HepG2 (cell line): Measurements from ENCODE around the gene PIK3R5. TPM values are rescaled to one million over a fixed set of nuclear protein-coding genes. Genes with fewer than 3 reads are reported as not detected.

ENCODE experiments used
- ATAC-seq: fragments of 200-7000 bp; cut with Tn5 transposase; 3 replicates; pipeline ENCODE4 v1.9.1; 2020; ENCODE audit warnings: mild to moderate bottlenecking, moderate library complexity
- BruUV-seq: library from RNA; stranded (reverse); fragments of 400-500 nt; replicated peaks from 2 replicates; lab custom pipeline; 2021; lab: Mats Ljungman, UMichigan
- CTCF ChIA-PET: fragments of 300-600 bp; formaldehyde crosslinking; extraction: SDS; loops from one replicate; lab custom pipeline; 2021; ENCODE audit warnings: low total read pairs, inconsistent platforms, low intra/inter-chr PET ratio; lab: Yijun Ruan, JAX
- POLR2A ChIA-PET: fragments of 350-600 bp; sonication (Branson Sonifier 250); formaldehyde crosslinking; loops from one replicate; lab custom pipeline; 2020; ENCODE audit warnings: antibody characterized with exemption, inconsistent platforms; lab: Yijun Ruan, JAX
- DNase-seq: peaks from one replicate; pipeline ENCODE4 v3.0.0-alpha.2; 2015; ENCODE audit warnings: low spot score
- FAIRE-seq: peaks from 3 replicates; lab custom pipeline; 2011; peaks lifted over from hg19 to GRCh38; lab: Jason Lieb, UNC
- H2AFZ ChIP-seq: one replicate; pipeline ENCODE4 v1.6.1; 2011; ENCODE audit warnings: low read length, inconsistent platforms
- H3K27ac ChIP-seq: fragments of 300-600 bp; 3 replicates; pipeline ENCODE4 v1.8.0; 2011; ENCODE audit warnings: mixed run types, mild to moderate bottlenecking, mixed read lengths, low read length, inconsistent platforms; ENCODE audit not compliant: insufficient read depth; ENCODE audit errors: extremely low read length
- H3K27me3 ChIP-seq, 2 experiments: fragments of 200-600 bp in 1 of 2; 2 replicates in 1 of 2; 3 replicates in 1 of 2; pipeline versions ENCODE4 v1.6.0 to v1.8.0; 2011; ENCODE audit warnings: low read length in 2 of 2, mild to moderate bottlenecking in 2 of 2, moderate library complexity in 2 of 2, inconsistent platforms in 1 of 2; ENCODE audit not compliant: insufficient read depth in 2 of 2, control insufficient read depth in 1 of 2
- H3K36me3 ChIP-seq, 2 experiments: fragments of 200-600 bp in 1 of 2; replicated peaks in 1 of 2; 2 replicates in 1 of 2; 3 replicates in 1 of 2; pipeline versions ENCODE4 v1.5.1 to v1.8.0; 2011; ENCODE audit warnings: low read length in 2 of 2, inconsistent platforms in 1 of 2; ENCODE audit not compliant: insufficient read depth in 2 of 2, control insufficient read depth in 1 of 2
- H3K4me1 ChIP-seq: 2 replicates; pipeline ENCODE4 v1.5.1; 2012; ENCODE audit warnings: low read length, inconsistent platforms; ENCODE audit not compliant: insufficient read depth
- H3K4me2 ChIP-seq: 2 replicates; pipeline ENCODE4 v1.6.0; 2011; ENCODE audit warnings: low read depth, low read length, inconsistent platforms
- H3K4me3 ChIP-seq, 3 experiments: fragments of 200-600 bp in 1 of 3; sonication (generic), shearing (Covaris generic) in 1 of 3; replicated peaks in 1 of 3; 2 replicates each; pipeline ENCODE4 v1.5.1; 2011 to 2016; ENCODE audit warnings: low read length in 3 of 3, inconsistent platforms in 2 of 3, low read depth in 2 of 3, mild to moderate bottlenecking in 2 of 3, control low read depth in 1 of 3, mixed read lengths in 1 of 3; ENCODE audit not compliant: insufficient read depth in 1 of 3
- H3K79me2 ChIP-seq: one replicate; pipeline ENCODE4 v1.6.1; 2011; ENCODE audit warnings: low read length, inconsistent platforms; ENCODE audit not compliant: insufficient read depth
- H3K9ac ChIP-seq: 2 replicates; pipeline ENCODE4 v1.6.0; 2011; ENCODE audit warnings: mild to moderate bottlenecking, low read depth, low read length, inconsistent platforms; ENCODE audit not compliant: insufficient read depth
- H3K9me3 ChIP-seq: 2 replicates; pipeline ENCODE4 v1.5.1; 2012; ENCODE audit warnings: mild to moderate bottlenecking, low read length
- H4K20me1 ChIP-seq: 2 replicates; pipeline ENCODE4 v1.6.0; 2011; ENCODE audit warnings: inconsistent platforms, mild to moderate bottlenecking, low read length, moderate library complexity; ENCODE audit not compliant: insufficient read depth
- ARNTL ChIP-seq: sonication (generic); formaldehyde crosslinking; IDR thresholded peaks from 2 replicates; pipeline ENCODE4 v1.4.0; 2020; ENCODE audit warnings: mild to moderate bottlenecking, missing genetic modification reagents
- BCL6 ChIP-seq: IDR thresholded peaks from 2 replicates; pipeline ENCODE4 v1.6.1; 2016; ENCODE audit warnings: missing genetic modification reagents, missing compliant biosample characterization
- EED ChIP-seq: sonication (generic); formaldehyde crosslinking; IDR thresholded peaks from 2 replicates; pipeline ENCODE4 v1.5.0; 2020; ENCODE audit warnings: mild to moderate bottlenecking, missing genetic modification reagents
- KMT2B ChIP-seq: IDR thresholded peaks from 2 replicates; pipeline ENCODE4 v1.6.1; 2016; ENCODE audit warnings: missing genetic modification reagents, missing compliant biosample characterization
- NFKBIZ ChIP-seq: IDR thresholded peaks from 2 replicates; pipeline ENCODE4 v1.6.1; 2018; ENCODE audit warnings: missing genetic modification reagents, missing compliant biosample characterization
- RFX3 ChIP-seq: IDR thresholded peaks from 2 replicates; pipeline ENCODE4 v1.6.1; 2016; ENCODE audit warnings: missing biosample characterization, missing genetic modification reagents
- ZBTB7A ChIP-seq: sonication (generic); formaldehyde crosslinking; IDR thresholded peaks from 2 replicates; pipeline ENCODE4 v1.8.0; 2022; ENCODE audit warnings: mild to moderate bottlenecking, missing genetic modification reagents
- ZNF136 ChIP-seq: sonication (generic); formaldehyde crosslinking; IDR thresholded peaks from 2 replicates; pipeline ENCODE4 v1.8.1; 2022; ENCODE audit warnings: low read depth, mild to moderate bottlenecking, moderate library complexity, missing genetic modification reagents
- ZNF143 ChIP-seq: sonication (generic); formaldehyde crosslinking; IDR thresholded peaks from 2 replicates; pipeline ENCODE4 v1.4.0; 2020; ENCODE audit warnings: missing genetic modification reagents
- ZNF431 ChIP-seq: sonication (generic); formaldehyde crosslinking; IDR thresholded peaks from 2 replicates; pipeline ENCODE4 v1.9.0; 2022; ENCODE audit warnings: missing genetic modification reagents, low read depth, mild to moderate bottlenecking, borderline replicate concordance
- ZNF569 ChIP-seq: sonication (generic); formaldehyde crosslinking; IDR thresholded peaks from 2 replicates; pipeline ENCODE4 v1.5.0; 2020; ENCODE audit warnings: mild to moderate bottlenecking, missing genetic modification reagents, moderate library complexity, borderline replicate concordance
- ZSCAN31 ChIP-seq: sonication (generic); formaldehyde crosslinking; IDR thresholded peaks from 2 replicates; pipeline ENCODE4 v1.5.0; 2020; ENCODE audit warnings: low read depth, mild to moderate bottlenecking, missing genetic modification reagents
- WGBS: methylation state at CpG from one replicate; pipeline ENCODE4 v1.1.6; 2017; ENCODE audit warnings: low lambda C conversion rate; 5-methylcytosine and 5-hydroxymethylcytosine counted together
- in situ Hi-C: cut with HindIII; loops from 2 replicates; pipeline ENCODE4 v1.10.0; 2017; ENCODE audit warnings: low pct_unique_long_range_greater_than_20kb; ENCODE audit not compliant: extremely low pct_ligation_motif_present
- intact Hi-C: fragments of 100-400 bp; cut with micrococcal nuclease; formaldehyde crosslinking; loops from one replicate; pipeline ENCODE4 v1.10.0; 2022; ENCODE audit not compliant: unreplicated experiment
- polyA plus RNA-seq, 8 experiments: library from polyadenylated mRNA; depleted of rRNA in 3 of 8; stranded (reverse) in 7 of 8; unstranded in 1 of 8; fragments of >200 nt; fragmentation: Illumina TruSeq in 4 of 8; extraction: Trizol in 4 of 8; gene quantifications; 2 replicates each; pipeline versions ENCODE4 v1.2.1 to v1.2.3, GENCODE V29; 2011 to 2016; ENCODE audit warnings: low read depth in 4 of 8, missing spikeins in 1 of 8, mixed read lengths in 1 of 8; ENCODE audit not compliant: insufficient read depth in 1 of 8
- total RNA-seq, 5 experiments: library from RNA; depleted of rRNA; stranded (reverse); fragments of >200 nt; fragmentation: Illumina TruSeq; extraction: Trizol; gene quantifications; 2 replicates each; pipeline ENCODE4 v1.2.3, GENCODE V29; 2016; ENCODE audit warnings: low read depth in 1 of 5
- TF ChIP-seq, protein P1 (sequence below): IDR thresholded peaks from 2 replicates; pipeline ENCODE4 v1.6.1; 2016; ENCODE audit warnings: missing compliant biosample characterization, missing genetic modification reagents, borderline replicate concordance
- TF ChIP-seq, protein P2 (sequence below): sonication (generic); formaldehyde crosslinking; conservative IDR thresholded peaks from 2 replicates; pipeline ENCODE4 v1.4.0; 2020; ENCODE audit warnings: missing genetic modification reagents
- TF ChIP-seq, protein P3 (sequence below): sonication (generic); formaldehyde crosslinking; IDR thresholded peaks from 2 replicates; pipeline ENCODE4 v1.8.0; 2022; ENCODE audit warnings: missing genetic modification reagents, low read depth, mild to moderate bottlenecking, borderline replicate concordance
- TF ChIP-seq, protein P4 (sequence below): IDR thresholded peaks from 2 replicates; pipeline ENCODE4 v1.4.0; 2020; ENCODE audit warnings: mild to moderate bottlenecking, missing genetic modification reagents

PIK3R5 gene
- total and polyA plus RNA-seq, 2 of the 13 experiments (the other 11 are each of a cell fraction or from before 2014, with no cell fraction given), result not detected

DNA sequence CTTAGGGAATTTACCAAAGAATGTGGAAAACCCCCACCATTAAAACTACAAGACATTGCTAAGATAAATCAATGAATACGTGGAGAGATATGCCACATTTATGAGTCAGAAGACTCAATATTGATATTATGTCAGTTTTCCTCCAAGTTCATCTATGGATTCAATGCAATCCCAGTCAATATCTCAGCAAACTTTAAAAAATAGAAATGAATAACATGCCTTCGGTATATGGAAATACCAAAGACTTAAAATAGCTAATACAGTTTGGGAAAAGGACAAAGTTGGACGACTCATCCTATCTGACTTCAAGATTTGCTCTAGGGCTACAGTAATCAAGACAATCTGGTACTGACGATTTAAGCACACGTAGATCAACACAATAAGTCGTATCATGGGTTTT lies 31.2 kb downstream of the PIK3R5 start:
- ATAC-seq, result no peak
- Histone ChIP-seq H3K4me3 (no peak overlapping the region), H3K4me2 (no peak overlapping the region), H3K27ac (no peak overlapping the region), H3K4me1 (no peaks in the 10 kb centered on the region), H4K20me1 (no peaks in the 10 kb centered on the region), H2AFZ (no peak overlapping the region), H3K9me3 (no peaks in the 10 kb centered on the region), H3K36me3 (no peaks in the 10 kb centered on the region), H3K79me2 (no peaks in the 10 kb centered on the region), H3K9ac (no peak overlapping the region), H3K27me3 (peaks cover 0 to 5% of the 10 kb centered on the region in 2 experiments; a peak in 2 of 5 replicates)
- FAIRE-seq, result no peak
- ChIA-PET POLR2A (no interaction called here), CTCF (no interaction called here)
- TF ChIP-seq ZNF569 (CRISPR knock-in tag) (no peak), ZNF143 (CRISPR knock-in tag) (no peak), ZNF431 (CRISPR knock-in tag) (no peak), EED (no peak), KMT2B (CRISPR knock-in tag) (no peak), ARNTL (CRISPR knock-in tag) (no peak), ZNF136 (CRISPR knock-in tag) (no peak), ZSCAN31 (CRISPR knock-in tag) (no peak), ZBTB7A (CRISPR knock-in tag) (no peak), BCL6 (CRISPR knock-in tag) (no peak), NFKBIZ (CRISPR knock-in tag) (no peak), RFX3 (CRISPR knock-in tag) (no peak)
- TF ChIP-seq, protein P1, sequence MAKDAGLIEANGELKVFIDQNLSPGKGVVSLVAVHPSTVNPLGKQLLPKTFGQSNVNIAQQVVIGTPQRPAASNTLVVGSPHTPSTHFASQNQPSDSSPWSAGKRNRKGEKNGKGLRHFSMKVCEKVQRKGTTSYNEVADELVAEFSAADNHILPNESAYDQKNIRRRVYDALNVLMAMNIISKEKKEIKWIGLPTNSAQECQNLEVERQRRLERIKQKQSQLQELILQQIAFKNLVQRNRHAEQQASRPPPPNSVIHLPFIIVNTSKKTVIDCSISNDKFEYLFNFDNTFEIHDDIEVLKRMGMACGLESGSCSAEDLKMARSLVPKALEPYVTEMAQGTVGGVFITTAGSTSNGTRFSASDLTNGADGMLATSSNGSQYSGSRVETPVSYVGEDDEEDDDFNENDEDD (CRISPR knock-in tag), result no peak
- TF ChIP-seq, protein P2, sequence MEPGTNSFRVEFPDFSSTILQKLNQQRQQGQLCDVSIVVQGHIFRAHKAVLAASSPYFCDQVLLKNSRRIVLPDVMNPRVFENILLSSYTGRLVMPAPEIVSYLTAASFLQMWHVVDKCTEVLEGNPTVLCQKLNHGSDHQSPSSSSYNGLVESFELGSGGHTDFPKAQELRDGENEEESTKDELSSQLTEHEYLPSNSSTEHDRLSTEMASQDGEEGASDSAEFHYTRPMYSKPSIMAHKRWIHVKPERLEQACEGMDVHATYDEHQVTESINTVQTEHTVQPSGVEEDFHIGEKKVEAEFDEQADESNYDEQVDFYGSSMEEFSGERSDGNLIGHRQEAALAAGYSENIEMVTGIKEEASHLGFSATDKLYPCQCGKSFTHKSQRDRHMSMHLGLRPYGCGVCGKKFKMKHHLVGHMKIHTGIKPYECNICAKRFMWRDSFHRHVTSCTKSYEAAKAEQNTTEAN (CRISPR knock-in tag), result no peak
- TF ChIP-seq, protein P3, sequence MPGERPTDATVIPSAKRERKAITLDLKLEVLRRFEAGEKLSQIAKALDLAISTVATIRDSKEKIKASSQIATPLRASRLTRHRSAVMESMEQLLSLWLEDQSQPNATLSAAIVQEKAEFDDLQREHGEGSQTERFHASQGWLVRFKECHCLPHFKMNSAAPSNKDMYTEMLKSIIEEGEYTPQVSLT (CRISPR knock-in tag), result no peak
- TF ChIP-seq, protein P4, sequence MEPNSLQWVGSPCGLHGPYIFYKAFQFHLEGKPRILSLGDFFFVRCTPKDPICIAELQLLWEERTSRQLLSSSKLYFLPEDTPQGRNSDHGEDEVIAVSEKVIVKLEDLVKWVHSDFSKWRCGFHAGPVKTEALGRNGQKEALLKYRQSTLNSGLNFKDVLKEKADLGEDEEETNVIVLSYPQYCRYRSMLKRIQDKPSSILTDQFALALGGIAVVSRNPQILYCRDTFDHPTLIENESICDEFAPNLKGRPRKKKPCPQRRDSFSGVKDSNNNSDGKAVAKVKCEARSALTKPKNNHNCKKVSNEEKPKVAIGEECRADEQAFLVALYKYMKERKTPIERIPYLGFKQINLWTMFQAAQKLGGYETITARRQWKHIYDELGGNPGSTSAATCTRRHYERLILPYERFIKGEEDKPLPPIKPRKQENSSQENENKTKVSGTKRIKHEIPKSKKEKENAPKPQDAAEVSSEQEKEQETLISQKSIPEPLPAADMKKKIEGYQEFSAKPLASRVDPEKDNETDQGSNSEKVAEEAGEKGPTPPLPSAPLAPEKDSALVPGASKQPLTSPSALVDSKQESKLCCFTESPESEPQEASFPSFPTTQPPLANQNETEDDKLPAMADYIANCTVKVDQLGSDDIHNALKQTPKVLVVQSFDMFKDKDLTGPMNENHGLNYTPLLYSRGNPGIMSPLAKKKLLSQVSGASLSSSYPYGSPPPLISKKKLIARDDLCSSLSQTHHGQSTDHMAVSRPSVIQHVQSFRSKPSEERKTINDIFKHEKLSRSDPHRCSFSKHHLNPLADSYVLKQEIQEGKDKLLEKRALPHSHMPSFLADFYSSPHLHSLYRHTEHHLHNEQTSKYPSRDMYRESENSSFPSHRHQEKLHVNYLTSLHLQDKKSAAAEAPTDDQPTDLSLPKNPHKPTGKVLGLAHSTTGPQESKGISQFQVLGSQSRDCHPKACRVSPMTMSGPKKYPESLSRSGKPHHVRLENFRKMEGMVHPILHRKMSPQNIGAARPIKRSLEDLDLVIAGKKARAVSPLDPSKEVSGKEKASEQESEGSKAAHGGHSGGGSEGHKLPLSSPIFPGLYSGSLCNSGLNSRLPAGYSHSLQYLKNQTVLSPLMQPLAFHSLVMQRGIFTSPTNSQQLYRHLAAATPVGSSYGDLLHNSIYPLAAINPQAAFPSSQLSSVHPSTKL, result no peak
- DNase-seq, result no peak
- no TSS peak for BruUV-seq
- in situ Hi-C loops (no loop called here), intact Hi-C loops (no loop called here)
- 5% methylated on average over 6 of the region's 6 CpGs for WGBS
